ENCODE measurements around the gene LY86. TPM values are rescaled to one million over a fixed set of nuclear protein-coding genes. Genes with fewer than 3 reads are reported as not detected.
A peak's percentile ranks its signal among the peaks of the same experiment; 100 is the strongest.

The LY86 gene
- total RNA-seq, 6 donors from 2014 or later, result 2.1 to 21.9 (median 9.5) TPM

DNA sequence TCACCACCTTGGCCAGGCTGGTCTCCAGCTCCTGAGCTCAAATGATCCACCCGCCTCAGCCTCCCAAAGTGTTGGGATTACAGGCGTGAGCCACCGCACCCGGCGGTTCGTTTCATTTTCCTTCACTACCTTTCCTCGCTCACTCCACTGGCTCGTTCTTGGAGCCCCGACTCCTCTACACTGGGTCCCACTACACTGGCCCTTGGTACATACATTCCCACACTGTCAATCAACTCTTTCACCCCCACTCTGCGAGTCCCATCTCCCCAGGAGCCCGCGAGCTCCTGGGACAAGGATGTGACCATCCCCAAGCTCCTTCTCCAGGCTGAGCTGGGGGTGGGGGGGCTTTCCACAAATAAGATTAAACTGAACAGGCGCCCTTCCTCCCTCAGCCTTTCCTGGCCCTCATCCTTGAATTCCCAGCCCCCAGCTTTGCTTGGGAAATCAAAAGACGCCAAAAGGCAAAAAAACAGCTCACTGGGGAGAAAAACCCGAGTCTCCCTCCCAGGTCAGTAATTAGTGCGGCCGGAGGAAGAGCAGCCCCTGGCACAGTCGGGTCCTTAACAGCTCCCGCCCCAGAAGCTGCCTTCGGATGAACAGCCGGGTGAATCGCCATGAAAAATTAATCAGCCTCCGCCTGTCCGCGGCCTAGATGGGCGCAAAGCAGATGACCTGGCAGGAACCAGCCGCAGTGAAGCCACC lies 42.8 kb upstream of the LY86 start:
- TF ChIP-seq EP300 (IDR thresholded peaks at IDR 0.05), result no peak
- no peak for TF ChIP-seq POLR2AphosphoS5 (IDR thresholded peaks at IDR 0.05)
- TF ChIP-seq, protein P1, sequence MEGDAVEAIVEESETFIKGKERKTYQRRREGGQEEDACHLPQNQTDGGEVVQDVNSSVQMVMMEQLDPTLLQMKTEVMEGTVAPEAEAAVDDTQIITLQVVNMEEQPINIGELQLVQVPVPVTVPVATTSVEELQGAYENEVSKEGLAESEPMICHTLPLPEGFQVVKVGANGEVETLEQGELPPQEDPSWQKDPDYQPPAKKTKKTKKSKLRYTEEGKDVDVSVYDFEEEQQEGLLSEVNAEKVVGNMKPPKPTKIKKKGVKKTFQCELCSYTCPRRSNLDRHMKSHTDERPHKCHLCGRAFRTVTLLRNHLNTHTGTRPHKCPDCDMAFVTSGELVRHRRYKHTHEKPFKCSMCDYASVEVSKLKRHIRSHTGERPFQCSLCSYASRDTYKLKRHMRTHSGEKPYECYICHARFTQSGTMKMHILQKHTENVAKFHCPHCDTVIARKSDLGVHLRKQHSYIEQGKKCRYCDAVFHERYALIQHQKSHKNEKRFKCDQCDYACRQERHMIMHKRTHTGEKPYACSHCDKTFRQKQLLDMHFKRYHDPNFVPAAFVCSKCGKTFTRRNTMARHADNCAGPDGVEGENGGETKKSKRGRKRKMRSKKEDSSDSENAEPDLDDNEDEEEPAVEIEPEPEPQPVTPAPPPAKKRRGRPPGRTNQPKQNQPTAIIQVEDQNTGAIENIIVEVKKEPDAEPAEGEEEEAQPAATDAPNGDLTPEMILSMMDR (IDR thresholded peaks at IDR 0.05), result no peak
- TF ChIP-seq POLR2A (IDR thresholded peaks at IDR 0.05), result no peak
- Histone ChIP-seq H3K27me3 (peaks cover 0 to 16% (median 7%) of the 10 kb centered on the region in 4 donors), H3K9me3 (peaks cover 0 to 3% (median 0%) of the 10 kb centered on the region in 4 donors), H3K4me1 (peaks cover 11 to 16% (median 13%) of the 10 kb centered on the region in 4 donors), H3K27ac (no peak overlapping the region), H3K4me3 (peak overlapping the region in 3 of 4 donors; percentile 36 to 51 (median 48)), H3K36me3 (no peaks in the 10 kb centered on the region)
- ATAC-seq (ENCODE audit: low FRiP score in 2 of 2), result no peak
- WGBS, 2 donors, result 49 to 55% methylated on average over 22 to 26 of the region's 27 CpGs
- no peak for DNase-seq

- peak overlapping the region; percentile 28 to 51 (median 42) for H3K4me3 ChIP-seq
- peak; percentile 69 to 77 for ATAC-seq (ENCODE audit: low FRiP score in 2 of 2)
- 0 to 2% methylated on average over 8 to 49 of the region's 64 CpGs for WGBS, 2 donors
- H3K36me3 ChIP-seq, result no peaks in the 10 kb centered on the region
- no peak for TF ChIP-seq POLR2A (IDR thresholded peaks at IDR 0.05)
- TF ChIP-seq EP300 (IDR thresholded peaks at IDR 0.05), result no peak
- TF ChIP-seq, protein P1 (IDR thresholded peaks at IDR 0.05), result no peak
- TF ChIP-seq POLR2AphosphoS5 (IDR thresholded peaks at IDR 0.05), result no peak
- peaks cover 0 to 3% (median 0%) of the 10 kb centered on the region in 4 donors for H3K9me3 ChIP-seq
- H3K4me1 ChIP-seq, result peaks cover 11 to 16% (median 13%) of the 10 kb centered on the region in 4 donors
- DNase-seq, result peak; percentile 24 to 89
- no peak overlapping the region for H3K27ac ChIP-seq
- peaks cover 0 to 16% (median 7%) of the 10 kb centered on the region in 4 donors for H3K27me3 ChIP-seq
Measured at GRCh38 chr6:6546318-6547109, 42.0 kb upstream of the LY86 start.

- WGBS, 2 donors, result 23 to 28% methylated on average over 12 to 14 of the region's 14 CpGs
- Histone ChIP-seq H3K27ac (no peak overlapping the region), H3K27me3 (peaks cover 0 to 16% (median 7%) of the 10 kb centered on the region in 4 donors), H3K36me3 (no peaks in the 10 kb centered on the region), H3K4me3 (peak overlapping the region; percentile 28 to 51 (median 42)), H3K9me3 (peaks cover 0 to 2% (median 0%) of the 10 kb centered on the region in 4 donors), H3K4me1 (peaks cover 11 to 16% (median 13%) of the 10 kb centered on the region in 4 donors)
- DNase-seq (peak; percentile 74 to 89), ATAC-seq (ENCODE audit: low FRiP score in 2 of 2) (peak; percentile 96 to 97)
- TF ChIP-seq, protein P1 (IDR thresholded peaks at IDR 0.05), result peak; percentile 88 to 93 (median 92)
- TF ChIP-seq POLR2AphosphoS5 (IDR thresholded peaks at IDR 0.05), result no peak
Measured at GRCh38 chr6:6547110-6547879, 41.2 kb upstream of the LY86 start.

GRCh38 chr6:6556161-6556737 lies 32.3 kb upstream of the LY86 start:
- Histone ChIP-seq H3K4me1 (peaks cover 0 to 4% (median 0%) of the 10 kb centered on the region in 4 donors), H3K36me3 (no peaks in the 10 kb centered on the region), H3K27ac (no peak overlapping the region), H3K9me3 (no peaks in the 10 kb centered on the region), H3K27me3 (no peaks in the 10 kb centered on the region), H3K4me3 (no peak overlapping the region)
- TF ChIP-seq POLR2A (IDR thresholded peaks at IDR 0.05) (no peak), POLR2AphosphoS5 (IDR thresholded peaks at IDR 0.05) (no peak), EP300 (IDR thresholded peaks at IDR 0.05) (no peak)
- TF ChIP-seq, protein P1 (IDR thresholded peaks at IDR 0.05), result no peak
- DNase-seq, result no peak
- WGBS, 2 donors, result 52 to 66% methylated on average over 7 of the region's 7 CpGs
- ATAC-seq (ENCODE audit: low FRiP score in 2 of 2), result peak in 1 of 2 donors; percentile 58

Data from upper lobe of left lung (tissue), 6 donors.